Measurements from ENCODE around the gene SMARCC1.

DNA sequence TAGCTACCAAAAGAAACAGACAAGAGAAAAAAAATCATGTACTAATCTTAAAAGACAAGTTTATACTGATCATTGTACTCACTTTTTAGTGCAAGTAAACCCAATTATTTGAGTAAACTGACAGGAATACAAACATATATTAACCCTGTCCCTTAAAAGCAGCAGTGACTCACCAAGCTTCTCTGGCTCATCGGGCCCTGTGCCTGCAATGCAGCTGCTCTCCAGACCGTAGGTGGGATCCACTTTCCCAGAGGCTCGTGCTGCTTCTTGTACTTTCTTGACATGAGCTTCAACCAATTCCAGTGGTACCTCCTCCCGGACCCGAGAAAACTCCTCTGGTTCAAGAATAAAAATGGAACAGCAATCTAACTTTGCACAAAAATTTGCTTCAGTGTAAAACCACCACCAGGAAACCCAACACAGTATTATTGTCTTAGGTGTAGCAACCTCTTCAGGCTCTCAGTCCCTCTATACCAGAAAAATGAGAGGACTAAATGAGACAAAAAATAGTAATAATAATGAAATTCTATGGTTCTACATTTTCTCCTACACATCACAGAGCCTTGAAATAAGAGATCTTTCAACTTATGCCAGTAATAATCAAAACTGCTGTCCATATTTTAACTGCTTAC, 120.5 kb downstream of the SMARCC1 start:
- TF ChIP-seq POLR2A (IDR thresholded peaks at IDR 0.05; ENCODE audit: extremely low read depth, insufficient read length) = no peak
- TF ChIP-seq, protein P1, sequence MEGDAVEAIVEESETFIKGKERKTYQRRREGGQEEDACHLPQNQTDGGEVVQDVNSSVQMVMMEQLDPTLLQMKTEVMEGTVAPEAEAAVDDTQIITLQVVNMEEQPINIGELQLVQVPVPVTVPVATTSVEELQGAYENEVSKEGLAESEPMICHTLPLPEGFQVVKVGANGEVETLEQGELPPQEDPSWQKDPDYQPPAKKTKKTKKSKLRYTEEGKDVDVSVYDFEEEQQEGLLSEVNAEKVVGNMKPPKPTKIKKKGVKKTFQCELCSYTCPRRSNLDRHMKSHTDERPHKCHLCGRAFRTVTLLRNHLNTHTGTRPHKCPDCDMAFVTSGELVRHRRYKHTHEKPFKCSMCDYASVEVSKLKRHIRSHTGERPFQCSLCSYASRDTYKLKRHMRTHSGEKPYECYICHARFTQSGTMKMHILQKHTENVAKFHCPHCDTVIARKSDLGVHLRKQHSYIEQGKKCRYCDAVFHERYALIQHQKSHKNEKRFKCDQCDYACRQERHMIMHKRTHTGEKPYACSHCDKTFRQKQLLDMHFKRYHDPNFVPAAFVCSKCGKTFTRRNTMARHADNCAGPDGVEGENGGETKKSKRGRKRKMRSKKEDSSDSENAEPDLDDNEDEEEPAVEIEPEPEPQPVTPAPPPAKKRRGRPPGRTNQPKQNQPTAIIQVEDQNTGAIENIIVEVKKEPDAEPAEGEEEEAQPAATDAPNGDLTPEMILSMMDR (IDR thresholded peaks at IDR 0.05; ENCODE audit: low read depth, low read length) = no peak
- TF ChIP-seq, protein P2, sequence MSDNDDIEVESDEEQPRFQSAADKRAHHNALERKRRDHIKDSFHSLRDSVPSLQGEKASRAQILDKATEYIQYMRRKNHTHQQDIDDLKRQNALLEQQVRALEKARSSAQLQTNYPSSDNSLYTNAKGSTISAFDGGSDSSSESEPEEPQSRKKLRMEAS (IDR thresholded peaks at IDR 0.05; ENCODE audit: low read depth, low read length) = no peak
